Measurements from ENCODE around the gene SYNM. TPM values are rescaled to one million over a fixed set of nuclear protein-coding genes. Genes with fewer than 3 reads are reported as not detected.

SYNM gene
- total and polyA plus RNA-seq, 2 donors from 2014 or later, result 4.5 to 23.2 TPM

DNA sequence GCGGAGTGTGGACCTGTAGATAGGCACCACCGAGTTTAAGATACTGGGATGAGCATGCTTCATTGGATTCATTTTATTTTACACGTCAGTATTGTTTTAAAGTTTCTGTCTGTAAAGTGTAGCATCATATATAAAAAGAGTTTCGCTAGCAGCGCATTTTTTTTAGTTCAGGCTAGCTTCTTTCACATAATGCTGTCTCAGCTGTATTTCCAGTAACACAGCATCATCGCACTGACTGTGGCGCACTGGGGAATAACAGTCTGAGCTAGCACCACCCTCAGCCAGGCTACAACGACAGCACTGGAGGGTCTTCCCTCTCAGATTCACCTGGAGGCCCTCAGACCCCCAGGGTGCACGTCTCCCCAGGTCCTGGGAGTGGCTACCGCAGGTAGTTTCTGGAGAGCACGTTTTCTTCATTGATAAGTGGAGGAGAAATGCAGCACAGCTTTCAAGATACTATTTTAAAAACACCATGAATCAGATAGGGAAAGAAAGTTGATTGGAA, 29.5 kb downstream of the SYNM start:
- H3K36me3 ChIP-seq (ENCODE audit: control insufficient read depth in 2 of 3, insufficient read depth in 3 of 3, low read length in 3 of 3), result peaks cover 0 to 7% (median 3%) of the 10 kb centered on the region in 3 donors
- TF ChIP-seq, protein P1, sequence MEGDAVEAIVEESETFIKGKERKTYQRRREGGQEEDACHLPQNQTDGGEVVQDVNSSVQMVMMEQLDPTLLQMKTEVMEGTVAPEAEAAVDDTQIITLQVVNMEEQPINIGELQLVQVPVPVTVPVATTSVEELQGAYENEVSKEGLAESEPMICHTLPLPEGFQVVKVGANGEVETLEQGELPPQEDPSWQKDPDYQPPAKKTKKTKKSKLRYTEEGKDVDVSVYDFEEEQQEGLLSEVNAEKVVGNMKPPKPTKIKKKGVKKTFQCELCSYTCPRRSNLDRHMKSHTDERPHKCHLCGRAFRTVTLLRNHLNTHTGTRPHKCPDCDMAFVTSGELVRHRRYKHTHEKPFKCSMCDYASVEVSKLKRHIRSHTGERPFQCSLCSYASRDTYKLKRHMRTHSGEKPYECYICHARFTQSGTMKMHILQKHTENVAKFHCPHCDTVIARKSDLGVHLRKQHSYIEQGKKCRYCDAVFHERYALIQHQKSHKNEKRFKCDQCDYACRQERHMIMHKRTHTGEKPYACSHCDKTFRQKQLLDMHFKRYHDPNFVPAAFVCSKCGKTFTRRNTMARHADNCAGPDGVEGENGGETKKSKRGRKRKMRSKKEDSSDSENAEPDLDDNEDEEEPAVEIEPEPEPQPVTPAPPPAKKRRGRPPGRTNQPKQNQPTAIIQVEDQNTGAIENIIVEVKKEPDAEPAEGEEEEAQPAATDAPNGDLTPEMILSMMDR (IDR thresholded peaks at IDR 0.05; ENCODE audit: borderline replicate concordance, extremely low read depth, insufficient read depth), result no peak
- intact Hi-C loops (cut with DNase I), result no loop called here
- no peaks in the 10 kb centered on the region for H3K9me3 ChIP-seq (ENCODE audit: control insufficient read depth in 2 of 3, insufficient read depth in 1 of 3, low read length in 3 of 3)
- H3K4me3 ChIP-seq (ENCODE audit: low read length in 3 of 3), result no peak overlapping the region
- H3K9ac ChIP-seq (ENCODE audit: low read length in 3 of 3), result no peak overlapping the region
- DNase-seq (peak in 1 of 5 donors; percentile 37), FAIRE-seq (no peak)
- no peak overlapping the region for H3K27ac ChIP-seq (ENCODE audit: low read depth in 2 of 2, low read length in 2 of 2)
- H3K4me1 ChIP-seq (ENCODE audit: control insufficient read depth in 2 of 3, insufficient read depth in 2 of 3, low read depth in 1 of 3, low read length in 3 of 3), result no peaks in the 10 kb centered on the region
- H3K27me3 ChIP-seq (ENCODE audit: control insufficient read depth, insufficient read depth, low read length), result no peaks in the 10 kb centered on the region

- Histone ChIP-seq H3K27ac (ENCODE audit: low read depth in 2 of 2, low read length in 2 of 2) (no peak overlapping the region), H3K4me1 (ENCODE audit: control insufficient read depth in 2 of 3, insufficient read depth in 2 of 3, low read depth in 1 of 3, low read length in 3 of 3) (no peaks in the 10 kb centered on the region)
- TF ChIP-seq, protein P1 (IDR thresholded peaks at IDR 0.05; ENCODE audit: borderline replicate concordance, extremely low read depth, insufficient read depth), result no peak
These were observed 30.3 kb downstream of the SYNM start for GRCh38 chr15:99135194-99135593.

DNA sequence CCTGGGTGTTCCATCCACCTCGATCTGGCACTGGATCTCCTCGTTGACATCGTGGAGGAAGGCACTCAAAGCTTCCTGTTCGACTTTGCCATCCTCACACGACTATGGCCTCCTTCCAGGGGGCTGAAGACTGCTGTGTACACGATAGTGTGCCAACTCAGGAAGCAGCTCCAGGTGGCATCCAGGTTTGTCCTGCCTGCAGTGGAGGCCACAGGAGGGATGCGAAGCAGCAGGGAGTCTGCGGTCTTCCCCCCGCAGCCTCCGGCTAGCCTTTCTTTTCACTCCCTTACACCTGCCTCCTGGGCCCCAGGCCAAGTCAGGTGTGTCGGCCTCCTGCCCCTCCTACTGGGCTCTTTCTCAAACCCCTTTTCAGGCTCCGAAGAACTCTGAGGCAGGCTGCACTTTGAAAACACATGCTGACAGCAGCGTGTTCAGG, 32.2 kb downstream of the SYNM start:
- FAIRE-seq, result no peak
- DNase-seq, result no peak
- Histone ChIP-seq H3K27ac (ENCODE audit: low read depth in 2 of 2, low read length in 2 of 2) (no peak overlapping the region), H3K27me3 (ENCODE audit: control insufficient read depth, insufficient read depth, low read length) (no peaks in the 10 kb centered on the region), H3K4me1 (ENCODE audit: control insufficient read depth in 2 of 3, insufficient read depth in 2 of 3, low read depth in 1 of 3, low read length in 3 of 3) (no peaks in the 10 kb centered on the region), H3K9me3 (ENCODE audit: control insufficient read depth in 2 of 3, insufficient read depth in 1 of 3, low read length in 3 of 3) (no peaks in the 10 kb centered on the region), H3K4me3 (ENCODE audit: low read length in 3 of 3) (no peak overlapping the region), H3K36me3 (ENCODE audit: control insufficient read depth in 2 of 3, insufficient read depth in 3 of 3, low read length in 3 of 3) (peaks cover 0 to 7% (median 3%) of the 10 kb centered on the region in 3 donors), H3K9ac (ENCODE audit: low read length in 3 of 3) (no peak overlapping the region)
- TF ChIP-seq, protein P1 (IDR thresholded peaks at IDR 0.05; ENCODE audit: borderline replicate concordance, extremely low read depth, insufficient read depth), result no peak
- intact Hi-C loops (cut with DNase I), result no loop called here

More at GRCh38 chr15:99135194-99135593, 30.3 kb downstream of the SYNM start:
- Histone ChIP-seq H3K27me3 (ENCODE audit: control insufficient read depth, insufficient read depth, low read length) (no peaks in the 10 kb centered on the region), H3K9ac (ENCODE audit: low read length in 3 of 3) (no peak overlapping the region), H3K36me3 (ENCODE audit: control insufficient read depth in 2 of 3, insufficient read depth in 3 of 3, low read length in 3 of 3) (peaks cover 0 to 7% (median 3%) of the 10 kb centered on the region in 3 donors), H3K4me3 (ENCODE audit: low read length in 3 of 3) (no peak overlapping the region), H3K9me3 (ENCODE audit: control insufficient read depth in 2 of 3, insufficient read depth in 1 of 3, low read length in 3 of 3) (no peaks in the 10 kb centered on the region)
- DNase-seq (no peak), FAIRE-seq (no peak)
- intact Hi-C loops (cut with DNase I), result no loop called here

- Histone ChIP-seq H3K9ac (ENCODE audit: low read length in 3 of 3) (no peak overlapping the region), H3K4me1 (ENCODE audit: control insufficient read depth in 2 of 3, insufficient read depth in 2 of 3, low read depth in 1 of 3, low read length in 3 of 3) (no peaks in the 10 kb centered on the region), H3K27me3 (ENCODE audit: control insufficient read depth, insufficient read depth, low read length) (no peaks in the 10 kb centered on the region), H3K27ac (ENCODE audit: low read depth in 2 of 2, low read length in 2 of 2) (no peak overlapping the region), H3K9me3 (ENCODE audit: control insufficient read depth in 2 of 3, insufficient read depth in 1 of 3, low read length in 3 of 3) (no peaks in the 10 kb centered on the region), H3K36me3 (ENCODE audit: control insufficient read depth in 2 of 3, insufficient read depth in 3 of 3, low read length in 3 of 3) (peaks cover 0 to 7% (median 3%) of the 10 kb centered on the region in 3 donors), H3K4me3 (ENCODE audit: low read length in 3 of 3) (no peak overlapping the region)
- no peak for DNase-seq
- FAIRE-seq, result no peak
- TF ChIP-seq, protein P1 (IDR thresholded peaks at IDR 0.05; ENCODE audit: borderline replicate concordance, extremely low read depth, insufficient read depth), result no peak
- intact Hi-C loops (cut with DNase I), result no loop called here
These were observed 33.0 kb downstream of the SYNM start for GRCh38 chr15:99137877-99138276.

All from kidney (tissue), 14 donors.